ENCODE results near the gene ABCA7.

ABCA7 gene

DNA sequence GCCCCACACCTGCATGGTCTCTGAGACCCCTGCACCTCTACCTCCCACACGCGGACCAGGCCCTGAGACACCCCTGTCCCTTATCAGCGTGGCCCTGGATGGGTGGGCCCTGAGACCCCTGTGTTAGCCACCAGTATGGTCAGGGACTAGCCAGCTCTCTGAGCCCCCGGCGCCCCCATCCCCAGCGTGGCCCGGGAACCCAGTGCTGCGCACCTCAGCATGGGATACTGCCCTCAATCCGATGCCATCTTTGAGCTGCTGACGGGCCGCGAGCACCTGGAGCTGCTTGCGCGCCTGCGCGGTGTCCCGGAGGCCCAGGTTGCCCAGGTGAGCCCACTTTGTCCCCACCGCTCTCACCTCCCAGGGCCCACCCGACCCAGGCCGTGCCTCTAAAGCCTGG is 22.1 kb downstream of the ABCA7 start:
- no peak for DNase-seq

DNA sequence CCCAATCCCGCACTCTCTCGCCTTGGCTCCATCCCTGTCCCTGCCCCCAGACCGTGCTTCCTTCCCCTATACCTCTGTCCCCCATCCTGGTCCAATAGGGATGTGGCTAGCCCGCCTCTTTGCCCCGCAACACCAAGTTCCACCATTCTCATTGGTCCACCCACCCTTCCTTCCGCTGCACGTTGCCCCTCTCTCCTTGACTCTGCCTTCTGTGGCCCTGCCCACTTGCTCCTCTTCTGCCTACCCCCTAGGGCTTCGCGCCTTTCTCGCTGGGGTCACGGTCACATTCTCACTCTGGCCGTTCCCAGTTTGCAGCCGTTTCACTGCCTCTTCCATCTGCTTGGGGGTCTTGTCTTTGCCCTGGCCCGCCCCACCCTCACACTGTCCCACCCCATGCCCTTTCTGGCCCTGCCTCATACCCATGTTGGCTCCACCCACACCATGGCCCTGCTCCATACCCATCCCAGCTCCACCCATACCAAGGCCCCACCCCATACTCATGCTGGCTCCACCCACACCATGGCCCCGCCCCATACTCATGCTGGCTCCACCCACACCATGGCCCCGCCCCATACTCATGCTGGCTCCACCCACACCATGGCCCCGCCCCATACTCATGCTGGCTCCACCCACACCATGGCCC is 22.6 kb downstream of the ABCA7 start:
- no peak for DNase-seq

DNA sequence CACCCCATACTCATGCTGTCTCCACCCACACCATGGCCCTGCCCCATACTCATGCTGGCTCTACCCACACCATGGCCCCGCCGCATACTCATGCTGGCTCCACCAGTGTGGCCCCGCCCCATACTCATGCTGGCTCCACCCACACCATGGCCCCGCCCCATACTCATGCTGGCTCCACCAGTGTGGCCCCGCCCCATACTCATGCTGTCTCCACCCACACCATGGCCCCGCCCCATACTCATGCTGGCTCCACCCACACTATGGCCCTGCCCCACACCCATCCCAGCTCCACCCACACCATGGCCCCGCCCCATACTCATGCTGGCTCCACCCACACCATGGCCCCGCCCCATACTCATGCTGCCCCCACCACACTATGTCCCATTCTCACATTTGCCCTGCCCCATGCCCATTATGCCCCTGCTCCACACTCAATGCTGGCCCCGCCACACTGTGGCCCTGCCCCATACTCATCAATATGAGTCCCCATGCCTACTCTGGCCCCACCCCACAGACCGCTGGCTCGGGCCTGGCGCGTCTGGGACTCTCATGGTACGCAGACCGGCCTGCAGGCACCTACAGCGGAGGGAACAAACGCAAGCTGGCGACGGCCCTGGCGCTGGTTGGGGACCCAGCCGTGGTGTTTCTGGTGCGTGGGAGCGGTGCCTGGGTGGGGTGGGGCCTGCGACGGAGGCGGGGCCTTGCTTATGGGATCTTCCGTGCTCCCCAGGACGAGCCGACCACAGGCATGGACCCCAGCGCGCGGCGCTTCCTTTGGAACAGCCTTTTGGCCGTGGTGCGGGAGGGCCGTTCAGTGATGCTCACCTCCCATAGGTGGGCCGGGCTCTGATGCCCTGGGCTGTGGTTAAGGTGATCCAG is 23.4 kb downstream of the ABCA7 start:
- peak; percentile 86 for DNase-seq

DNA sequence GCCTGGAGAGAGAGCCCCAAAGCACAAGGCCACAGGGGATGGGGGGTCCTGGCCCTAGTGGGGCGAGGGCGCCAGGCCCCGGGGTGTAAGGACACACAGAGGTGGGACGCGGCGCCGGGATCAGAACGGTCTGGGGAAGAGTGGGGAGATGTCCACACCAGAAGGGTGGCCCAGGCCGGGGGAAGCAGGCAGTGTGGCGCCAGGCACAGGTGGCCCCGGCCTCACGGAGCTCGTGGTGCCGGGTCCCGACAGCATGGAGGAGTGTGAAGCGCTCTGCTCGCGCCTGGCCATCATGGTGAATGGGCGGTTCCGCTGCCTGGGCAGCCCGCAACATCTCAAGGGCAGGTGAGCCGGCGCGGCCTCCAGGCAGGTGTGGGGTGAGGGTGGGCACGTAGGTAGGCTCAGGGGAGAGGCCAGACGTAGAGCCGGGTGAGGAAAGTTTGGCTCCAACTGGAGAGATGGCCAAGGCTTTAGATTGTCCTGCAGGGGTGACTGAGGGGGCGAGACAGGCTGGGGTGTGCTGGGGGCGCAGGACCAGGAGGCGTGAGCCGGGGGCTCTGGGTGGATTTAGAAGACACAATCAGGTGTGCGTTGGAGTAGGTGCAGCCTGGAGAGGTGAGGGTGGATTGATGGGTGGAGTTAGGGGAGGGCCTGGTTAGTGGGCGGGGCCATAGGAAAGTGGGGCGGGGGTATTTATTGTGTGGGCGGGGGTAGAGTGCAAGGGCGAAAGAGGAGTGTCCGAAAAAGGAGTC is 24.2 kb downstream of the ABCA7 start:
- no peak for DNase-seq

DNA sequence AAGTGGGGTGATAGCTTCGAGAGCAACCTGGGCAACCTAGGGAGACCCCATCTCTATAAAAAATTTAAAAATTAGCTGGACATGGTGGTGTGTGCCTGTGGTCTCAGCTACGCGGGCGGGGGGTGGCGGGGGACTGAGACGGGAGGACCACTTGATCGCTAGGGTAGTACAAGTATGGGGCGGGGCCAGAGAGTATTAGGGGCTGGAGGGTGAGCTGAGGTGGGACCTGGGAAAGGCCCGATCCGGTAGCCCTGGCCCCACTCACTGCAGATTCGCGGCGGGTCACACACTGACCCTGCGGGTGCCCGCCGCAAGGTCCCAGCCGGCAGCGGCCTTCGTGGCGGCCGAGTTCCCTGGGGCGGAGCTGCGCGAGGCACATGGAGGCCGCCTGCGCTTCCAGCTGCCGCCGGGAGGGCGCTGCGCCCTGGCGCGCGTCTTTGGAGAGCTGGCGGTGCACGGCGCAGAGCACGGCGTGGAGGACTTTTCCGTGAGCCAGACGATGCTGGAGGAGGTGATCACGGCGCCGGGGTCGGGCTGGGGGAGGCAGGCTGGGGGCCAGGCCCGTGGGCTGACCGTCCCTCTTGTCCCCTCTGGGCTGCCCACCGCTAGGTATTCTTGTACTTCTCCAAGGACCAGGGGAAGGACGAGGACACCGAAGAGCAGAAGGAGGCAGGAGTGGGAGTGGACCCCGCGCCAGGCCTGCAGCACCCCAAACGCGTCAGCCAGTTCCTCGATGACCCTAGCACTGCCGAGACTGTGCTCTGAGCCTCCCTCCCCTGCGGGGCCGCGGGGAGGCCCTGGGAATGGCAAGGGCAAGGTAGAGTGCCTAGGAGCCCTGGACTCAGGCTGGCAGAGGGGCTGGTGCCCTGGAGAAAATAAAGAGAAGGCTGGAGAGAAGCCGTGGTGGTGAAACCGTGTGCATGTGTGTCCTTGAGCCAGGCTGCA is 25.0 kb downstream of the ABCA7 start:
- DNase-seq = peak; percentile 90

DNA sequence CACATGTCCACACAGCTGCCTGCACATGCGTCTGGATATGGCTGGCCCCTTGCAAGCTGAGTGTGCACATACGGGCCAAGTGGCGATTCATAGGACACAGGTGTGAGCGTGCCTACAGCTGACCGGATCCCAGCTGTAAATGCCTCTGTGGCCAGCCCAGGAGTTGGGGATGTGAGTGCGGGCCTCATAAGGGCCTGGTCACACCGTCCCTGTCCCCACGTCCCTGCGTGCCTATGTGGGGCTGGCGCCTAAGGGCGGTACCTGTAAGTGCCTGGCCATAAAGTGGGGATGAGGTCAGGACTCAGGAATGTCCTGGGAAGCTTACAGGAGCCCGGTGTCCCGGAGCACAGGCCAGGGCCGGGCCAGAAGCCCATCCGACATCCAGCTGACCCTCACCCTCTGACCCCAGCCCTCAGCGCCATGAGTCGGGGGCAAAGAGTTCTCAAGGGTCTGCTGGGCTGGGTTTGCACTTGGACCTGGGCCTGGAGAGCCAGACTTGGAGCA is 25.8 kb downstream of the ABCA7 start:
- DNase-seq = no peak

DNA sequence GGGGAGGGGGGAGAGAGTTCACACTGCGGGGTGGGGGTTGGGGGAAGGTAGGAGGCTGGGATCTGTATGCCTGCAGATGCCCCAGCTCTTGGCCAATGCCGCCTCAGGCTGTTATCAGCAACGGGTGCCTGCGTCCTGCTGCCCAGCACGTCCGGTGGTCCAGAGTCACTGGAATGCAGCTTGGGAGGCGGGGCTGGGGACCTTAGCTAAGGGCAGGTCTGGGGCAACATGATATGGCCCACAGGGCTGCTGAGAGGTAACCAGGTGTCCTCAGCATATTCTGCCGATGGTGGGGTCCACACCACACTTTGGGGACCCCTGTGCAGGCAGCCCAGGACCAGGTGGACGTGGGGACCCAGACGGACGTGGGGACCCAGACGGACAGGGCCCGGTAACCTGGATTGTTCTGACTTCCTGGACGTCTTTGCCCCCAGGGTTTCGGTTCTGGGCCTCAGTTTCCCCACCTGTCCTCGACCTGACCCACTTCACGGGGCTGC is 26.4 kb downstream of the ABCA7 start:
- DNase-seq = no peak

DNA sequence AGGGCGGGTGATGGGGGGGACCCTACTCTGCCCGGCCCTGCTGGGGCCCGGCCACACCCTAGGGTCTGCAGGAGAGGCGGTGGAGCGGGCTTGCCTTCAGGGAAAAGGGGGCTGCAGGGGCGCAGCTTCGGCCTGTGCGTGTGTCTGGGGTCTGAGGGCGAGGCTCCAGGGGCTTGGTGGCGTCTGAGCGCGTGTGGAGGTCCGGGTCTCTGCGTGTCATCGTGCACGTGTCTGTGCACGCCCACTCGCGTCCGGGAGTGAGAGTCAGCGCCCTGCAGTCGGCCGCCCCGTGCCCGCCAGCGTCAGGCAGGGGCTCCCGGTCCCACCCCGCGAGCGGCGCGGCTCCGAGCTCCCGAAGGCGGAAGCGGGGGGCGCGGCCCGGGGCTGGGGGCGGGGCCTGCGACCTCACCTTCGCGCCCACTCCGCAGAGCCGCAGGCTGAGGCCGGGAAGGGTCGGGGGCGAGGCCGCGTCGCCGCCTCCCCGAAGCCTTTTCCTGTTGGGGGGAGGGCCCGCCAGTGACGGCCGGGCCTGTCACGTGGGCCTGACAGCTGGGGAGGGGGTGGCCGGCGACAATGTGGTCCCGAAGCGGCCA is 26.9 kb downstream of the ABCA7 start, which contains the start of gene ARHGAP45:
Gene ARHGAP45, plus strand, starts transcription at position 420 of the 593 bp plus-strand sequence. CDS start 239 bp downstream, outside the sequence.
- peak; percentile 94 for DNase-seq

DNA sequence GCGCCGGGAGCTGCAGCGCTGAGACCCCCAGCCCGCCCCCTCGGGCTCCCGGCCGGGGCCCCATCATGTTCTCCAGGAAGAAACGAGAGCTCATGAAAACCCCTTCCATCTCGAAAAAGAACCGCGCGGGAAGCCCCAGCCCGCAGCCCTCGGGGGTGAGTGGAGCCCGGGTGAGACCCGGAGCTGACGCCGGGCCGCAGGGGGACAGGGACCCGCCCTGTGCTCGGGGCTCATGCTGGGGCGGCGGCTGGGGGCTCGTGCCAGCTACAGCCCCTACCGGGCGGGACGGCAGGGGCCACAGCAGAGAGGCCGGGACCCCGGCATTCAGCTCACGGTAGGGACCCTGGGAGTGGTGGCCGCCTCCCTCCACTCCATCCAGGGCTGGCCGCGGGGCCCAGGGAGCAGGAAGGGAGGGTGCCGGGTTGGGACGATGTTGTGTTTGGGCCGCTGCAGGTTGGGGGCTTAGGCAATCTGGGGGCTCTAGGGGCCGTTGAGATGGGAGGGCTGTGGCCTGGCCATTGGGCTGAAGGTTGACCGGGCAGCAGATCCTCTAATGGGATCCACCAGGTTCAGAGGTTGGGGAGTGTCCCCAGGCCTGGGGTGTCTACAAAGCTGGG is 27.5 kb downstream of the ABCA7 start:
- peak; percentile 89 for DNase-seq

DNA sequence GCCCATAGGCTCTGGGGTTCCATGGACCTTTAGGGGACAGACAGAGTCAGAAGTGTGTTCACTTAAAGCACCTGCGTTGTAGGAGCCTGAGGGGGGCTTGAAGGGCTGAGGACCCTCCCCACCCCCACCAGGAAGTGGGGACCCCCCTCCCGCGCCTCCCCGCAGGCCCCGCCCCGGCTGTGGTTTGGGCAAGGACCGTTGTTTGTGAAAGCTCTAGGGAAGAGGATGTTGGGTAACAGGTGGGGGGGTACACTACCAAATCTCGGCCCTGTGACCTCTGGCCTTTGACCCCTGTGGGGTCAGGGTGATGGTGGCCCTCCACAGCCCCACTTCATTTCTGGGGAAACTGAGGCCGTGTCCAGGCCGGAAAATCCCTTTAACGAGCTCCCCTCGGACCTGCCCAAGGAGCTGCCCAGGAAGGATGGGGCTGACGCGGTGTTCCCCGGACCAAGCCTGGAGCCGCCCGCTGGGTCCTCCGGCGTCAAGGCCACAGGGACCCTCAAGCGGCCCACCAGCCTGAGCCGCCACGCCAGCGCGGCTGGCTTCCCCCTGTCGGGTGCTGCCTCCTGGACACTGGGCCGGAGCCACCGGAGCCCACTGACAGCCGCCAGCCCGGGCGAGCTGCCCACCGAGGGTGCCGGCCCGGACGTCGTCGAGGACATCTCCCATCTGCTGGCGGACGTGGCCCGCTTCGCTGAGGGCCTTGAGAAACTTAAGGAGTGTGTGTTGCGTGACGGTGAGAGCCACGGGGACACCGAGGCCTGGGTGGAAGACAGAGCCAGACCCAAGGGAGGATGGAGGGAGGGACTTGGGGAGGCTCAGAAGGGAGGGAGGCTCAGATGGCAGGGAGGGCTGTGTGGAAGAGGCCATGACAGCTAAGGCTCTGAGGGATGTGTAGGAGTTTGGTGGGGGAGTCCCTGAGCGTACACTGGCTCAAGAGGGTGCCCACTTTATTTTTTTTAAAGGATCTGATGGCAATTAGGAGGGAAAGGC is 28.4 kb downstream of the ABCA7 start:
- DNase-seq = peak; percentile 87

DNA sequence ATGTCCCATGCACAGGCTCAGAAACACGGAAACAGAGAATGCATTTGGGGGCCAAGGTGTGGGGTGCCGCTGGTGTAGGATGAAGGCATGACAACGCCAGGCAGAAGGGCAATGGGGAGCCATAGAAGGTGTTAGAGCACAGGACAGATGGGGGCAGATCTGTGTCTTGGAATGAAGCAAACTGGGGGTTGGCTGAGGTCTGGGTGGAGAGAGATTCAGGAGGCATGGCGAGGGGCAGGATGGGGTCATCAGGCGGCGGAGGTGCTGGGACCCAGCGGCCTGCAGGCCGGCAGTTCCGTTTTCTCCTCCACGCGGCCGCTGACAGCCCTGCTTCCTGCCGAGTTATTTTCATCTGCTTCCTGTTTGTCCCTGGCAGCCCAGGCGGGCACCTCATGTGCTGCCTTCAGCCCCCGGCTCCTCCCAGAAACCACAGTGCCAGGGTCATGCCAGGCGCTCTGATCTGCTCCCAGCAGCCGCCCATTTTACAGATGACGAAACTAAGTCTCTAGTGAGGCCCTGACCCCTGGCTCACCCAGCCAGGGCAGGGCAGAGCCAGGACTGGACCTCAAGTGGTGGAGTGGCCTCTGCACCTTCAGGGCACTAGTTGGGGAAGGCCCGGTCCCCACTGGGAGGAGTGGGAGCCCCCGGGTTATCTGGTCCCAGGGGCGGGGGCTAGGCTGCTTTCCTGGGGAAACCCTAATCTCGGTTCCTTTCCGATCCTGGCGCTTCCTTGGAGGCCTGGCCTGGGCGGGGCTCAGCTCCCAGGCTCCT is 29.3 kb downstream of the ABCA7 start:
- DNase-seq = peak; percentile 89

DNA sequence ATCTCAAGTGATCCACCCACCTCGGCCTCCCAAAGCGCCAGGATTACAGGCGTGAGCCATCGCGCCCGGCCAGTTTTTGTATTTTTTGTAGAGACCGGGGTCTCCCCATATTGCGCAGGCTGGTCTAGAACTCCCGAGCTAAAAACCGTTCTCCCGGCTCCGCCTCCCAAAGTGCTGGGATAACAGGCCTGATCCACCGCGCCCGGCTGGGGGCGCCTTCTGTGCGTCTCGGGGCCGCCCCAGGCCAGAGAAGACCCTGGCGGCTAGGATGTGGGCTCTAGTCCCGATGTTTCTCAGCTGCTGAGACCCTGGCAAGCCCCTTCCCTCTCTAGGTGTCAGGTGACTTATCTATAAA is 30.6 kb downstream of the ABCA7 start:
- DNase-seq = no peak

DNA sequence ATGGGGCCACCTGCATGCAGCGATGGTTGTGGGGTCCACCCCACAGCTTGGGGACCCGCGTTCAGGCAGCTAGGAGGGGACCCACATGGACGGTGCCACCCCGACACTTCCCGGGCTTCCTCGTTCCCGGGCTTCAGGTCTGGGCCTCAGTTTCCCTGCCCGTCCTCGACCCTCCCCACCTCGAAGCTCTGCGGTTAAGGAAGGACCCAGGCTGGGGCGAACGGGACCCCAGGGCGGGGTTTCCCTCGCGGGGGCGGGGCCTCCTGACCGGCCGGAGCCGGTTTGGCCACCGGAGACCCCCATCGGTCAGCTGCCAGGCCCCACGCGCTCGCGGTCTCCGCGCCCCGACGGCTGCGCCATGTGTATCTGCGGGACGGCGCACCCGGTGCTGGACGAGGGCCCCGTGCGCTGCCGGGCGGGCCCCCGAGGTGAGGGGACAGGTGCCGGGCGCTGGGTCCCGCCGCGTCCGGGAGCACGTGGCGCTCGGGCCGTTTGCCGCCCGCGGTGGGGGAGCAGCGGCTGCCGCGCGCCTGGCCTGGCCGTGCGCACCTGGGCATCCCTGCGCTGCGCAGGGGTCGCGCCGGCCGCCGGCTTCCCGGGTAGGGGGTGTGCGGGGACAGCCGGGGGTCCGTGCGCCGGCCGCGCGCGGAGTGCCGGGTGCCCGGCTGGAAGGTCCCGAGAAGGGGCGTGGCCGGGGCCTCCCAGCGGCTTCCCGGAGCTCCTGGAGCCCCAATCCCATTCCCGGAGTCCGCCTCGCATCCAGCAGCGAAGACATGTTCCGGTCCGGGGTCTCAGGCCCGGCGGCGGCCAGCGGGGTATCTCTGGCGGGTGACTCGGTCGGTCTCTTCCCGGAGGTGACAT is 31.3 kb downstream of the ABCA7 start:
- no peak for DNase-seq

DNA sequence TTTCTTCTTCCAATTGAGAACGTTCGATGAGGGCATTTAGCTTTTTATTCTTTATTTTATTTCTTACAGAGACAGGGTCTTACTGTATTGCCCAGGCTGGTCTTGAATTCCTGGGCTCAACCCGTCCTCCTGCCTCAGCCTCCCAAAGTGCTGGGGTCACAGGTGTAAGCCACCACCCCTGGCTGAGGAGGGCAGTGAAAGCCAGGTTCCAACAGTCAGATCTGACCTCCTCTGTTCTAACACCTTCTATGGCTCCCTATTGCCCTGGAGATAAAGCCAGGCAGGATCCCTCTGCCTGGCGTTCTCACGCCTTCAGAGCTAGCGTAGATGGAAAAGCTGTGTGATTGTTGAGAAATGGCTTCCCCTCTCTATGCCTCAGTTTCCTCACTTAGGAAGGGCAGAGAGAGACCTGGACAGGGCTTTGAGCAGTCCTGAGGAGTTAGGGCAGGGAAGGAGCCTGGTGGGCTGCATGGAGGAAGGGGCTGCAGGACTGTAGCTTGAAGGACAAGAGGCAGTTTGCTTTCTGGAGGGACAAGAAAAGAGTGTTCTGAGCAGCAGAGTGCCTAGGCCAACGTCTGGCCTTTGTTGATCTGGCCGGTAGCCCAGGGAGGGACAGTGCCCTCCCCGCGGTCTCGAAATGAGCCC is 32.6 kb downstream of the ABCA7 start:
- no peak for DNase-seq

DNA sequence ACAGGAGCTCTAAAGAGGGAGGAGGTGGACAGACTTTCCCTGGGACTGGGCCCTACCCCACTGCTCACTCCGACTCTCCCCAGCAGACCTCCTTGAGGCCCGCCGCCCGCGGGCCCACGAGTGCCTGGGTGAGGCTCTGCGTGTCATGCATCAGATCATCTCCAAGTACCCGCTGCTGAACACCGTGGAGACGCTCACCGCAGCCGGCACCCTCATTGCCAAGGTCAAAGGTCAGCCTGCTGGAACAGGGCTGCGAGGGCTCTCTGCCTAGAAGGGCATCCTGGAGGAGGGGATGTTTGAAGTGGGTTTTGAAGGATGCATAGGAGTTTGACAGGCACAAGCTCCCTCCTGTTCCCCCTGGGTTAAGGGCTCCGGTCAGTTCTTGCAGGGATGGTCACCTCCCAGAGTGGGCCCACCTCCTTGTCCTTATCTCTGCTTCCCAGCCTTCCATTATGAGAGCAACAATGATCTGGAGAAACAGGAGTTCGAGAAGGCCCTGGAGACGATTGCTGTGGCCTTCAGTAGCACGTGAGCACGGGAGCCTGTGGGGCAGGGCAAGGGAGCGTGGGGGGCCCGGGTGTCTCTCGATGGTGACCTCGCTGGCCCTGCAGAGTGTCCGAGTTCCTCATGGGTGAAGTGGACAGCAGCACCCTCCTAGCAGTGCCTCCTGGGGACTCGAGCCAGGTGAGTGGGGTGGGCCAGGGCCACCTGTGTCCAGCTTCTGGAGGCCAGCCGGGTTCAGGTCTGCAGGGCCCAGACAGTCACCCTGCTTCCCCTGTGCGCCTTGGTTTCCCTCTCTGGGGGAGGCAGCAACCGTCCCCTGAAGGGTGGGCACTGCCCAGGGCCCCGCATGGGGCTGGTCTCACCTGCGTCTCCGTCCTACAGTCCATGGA is 33.4 kb downstream of the ABCA7 start:
- no peak for DNase-seq

DNA sequence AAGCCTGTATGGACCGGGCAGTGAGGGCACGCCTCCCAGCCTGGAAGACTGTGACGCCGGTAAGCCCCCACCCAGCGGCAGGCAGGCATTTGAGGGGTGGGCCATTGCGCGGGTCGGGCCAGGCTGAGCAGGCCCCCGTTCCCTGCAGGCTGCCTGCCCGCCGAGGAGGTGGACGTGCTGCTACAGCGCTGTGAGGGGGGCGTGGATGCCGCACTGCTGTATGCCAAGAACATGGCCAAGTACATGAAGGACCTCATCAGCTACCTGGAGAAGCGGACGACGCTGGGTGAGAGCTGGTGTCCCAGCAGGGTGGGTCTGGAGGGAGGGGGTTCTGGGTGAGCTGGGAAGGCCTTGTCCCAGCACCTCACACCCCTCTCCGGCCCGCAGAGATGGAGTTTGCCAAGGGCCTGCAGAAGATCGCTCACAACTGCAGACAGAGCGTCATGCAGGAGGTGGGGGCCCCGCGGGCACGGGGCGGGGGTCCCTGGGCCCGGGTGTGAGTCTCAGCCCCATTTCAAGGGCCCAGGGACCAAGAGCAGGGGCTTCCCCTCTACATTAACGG is 34.1 kb downstream of the ABCA7 start:
- DNase-seq = no peak
